Mucosa of gallbladder (tissue), 1 donor: ENCODE measurements around the gene GPR32. TPM values are rescaled to one million over a fixed set of nuclear protein-coding genes. Genes with fewer than 3 reads are reported as not detected.
"Not testable (repeated sequence)": the region's sequence is repeated elsewhere in the genome, so short reads cannot be mapped to it uniquely, and the experiment has no call there.

Source experiments
- DNase-seq: peaks from one replicate; pipeline ENCODE4 v3.0.0-alpha.2; 2020; ENCODE audit warnings: low spot score
- total RNA-seq: library from RNA; stranded (reverse); gene quantifications from one replicate; pipeline ENCODE4 v1.2.1, GENCODE V29; 2021
- donor health status: DM: no; HTN: no; CAD: no.

The GPR32 gene
- total RNA-seq, 1 donor from 2014 or later: not detected

- DNase-seq: no peak
Observed at GRCh38 chr19:50803633-50804419, 33.6 kb downstream of the GPR32 start.

- DNase-seq: peak; percentile 99
Observed at GRCh38 chr19:50804420-50805272, 34.4 kb downstream of the GPR32 start.

GRCh38 chr19:50808856-50809255, 38.6 kb downstream of the GPR32 start:
- no peak for DNase-seq

GRCh38 chr19:50811622-50812238, 41.5 kb downstream of the GPR32 start:
- DNase-seq: not testable (repeated sequence)

- no peak for DNase-seq
Observed at GRCh38 chr19:50812474-50812873, 42.2 kb downstream of the GPR32 start.

- DNase-seq: no peak
Observed at GRCh38 chr19:50814883-50815282, 44.6 kb downstream of the GPR32 start.

- no peak for DNase-seq
Observed at GRCh38 chr19:50815439-50815838, 45.2 kb downstream of the GPR32 start.

GRCh38 chr19:50817941-50818858, 47.9 kb downstream of the GPR32 start:
- DNase-seq: peak; percentile 19

GRCh38 chr19:50818859-50819472, 48.7 kb downstream of the GPR32 start:
- DNase-seq: no peak

GRCh38 chr19:50819636-50820035, 49.4 kb downstream of the GPR32 start:
- no peak for DNase-seq

- DNase-seq: no peak
Observed at GRCh38 chr19:50820086-50820485, 49.8 kb downstream of the GPR32 start.

- DNase-seq: no peak
Observed at GRCh38 chr19:50820549-50821247, 50.4 kb downstream of the GPR32 start.

GRCh38 chr19:50821248-50821612, 51.0 kb downstream of the GPR32 start:
- DNase-seq: no peak

Other genes starting within 250 kb of the GPR32 start
- gene LRRC4B, start 202.0 kb upstream of the GPR32 start, total RNA-seq: 3.5 TPM
- gene SYT3, start 130.6 kb upstream of the GPR32 start, total RNA-seq: 0.32 TPM
- not detected for gene C19orf81, start 121.0 kb upstream of the GPR32 start, total RNA-seq
- 1.1 TPM for gene SHANK1, start 50.7 kb upstream of the GPR32 start, total RNA-seq
- 15.1 TPM for gene CLEC11A, start 47.1 kb upstream of the GPR32 start, total RNA-seq
- not detected for gene ACP4, start 20.0 kb downstream of the GPR32 start, total RNA-seq
- gene KLK1, start 53.3 kb downstream of the GPR32 start, total RNA-seq: 1.5 TPM
- not detected for gene KLK15, start 63.1 kb downstream of the GPR32 start, total RNA-seq
- gene KLK3, start 84.5 kb downstream of the GPR32 start, total RNA-seq: not detected
- gene KLK2, start 103.0 kb downstream of the GPR32 start, total RNA-seq: not detected
- not detected for gene KLK4, start 140.9 kb downstream of the GPR32 start, total RNA-seq
- not detected for gene KLK5, start 182.6 kb downstream of the GPR32 start, total RNA-seq
- 1.5 TPM for gene KLK6, start 199.1 kb downstream of the GPR32 start, total RNA-seq
- 0.14 TPM for gene KLK7, start 213.5 kb downstream of the GPR32 start, total RNA-seq
- 2.4 TPM for gene KLK8, start 231.1 kb downstream of the GPR32 start, total RNA-seq
- 42.8 TPM for gene KLK10, start 249.2 kb downstream of the GPR32 start, total RNA-seq